ENCODE data around the gene PPP4R3B.

PPP4R3B gene

DNA sequence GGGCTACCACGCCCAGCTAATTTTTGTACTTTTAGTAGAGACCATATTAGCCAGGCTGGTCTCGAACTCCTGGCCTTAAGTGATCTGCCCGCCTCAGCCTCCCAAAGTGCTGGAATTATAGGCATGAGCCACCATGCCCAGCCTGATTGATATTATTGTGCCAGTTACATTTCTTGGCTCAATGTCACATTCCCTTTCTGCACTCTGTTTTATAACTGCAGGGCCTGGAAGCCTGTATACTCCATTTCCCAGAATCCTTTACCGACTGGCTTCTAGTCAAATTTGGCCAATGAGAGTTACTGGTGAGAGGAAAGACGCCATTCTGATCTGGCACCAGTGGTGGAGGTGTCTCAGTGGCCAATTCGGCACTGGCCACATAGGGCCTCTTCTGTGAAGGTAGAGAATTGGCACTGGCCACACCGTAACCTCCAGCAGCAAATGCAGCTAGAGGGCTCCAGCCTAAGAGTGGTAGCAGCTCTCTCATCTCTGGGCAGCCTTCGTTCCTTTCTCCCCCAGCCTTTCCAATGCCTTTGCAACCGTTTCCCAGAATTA, 114.8 kb downstream of the PPP4R3B start:
- no peak for DNase-seq

DNA sequence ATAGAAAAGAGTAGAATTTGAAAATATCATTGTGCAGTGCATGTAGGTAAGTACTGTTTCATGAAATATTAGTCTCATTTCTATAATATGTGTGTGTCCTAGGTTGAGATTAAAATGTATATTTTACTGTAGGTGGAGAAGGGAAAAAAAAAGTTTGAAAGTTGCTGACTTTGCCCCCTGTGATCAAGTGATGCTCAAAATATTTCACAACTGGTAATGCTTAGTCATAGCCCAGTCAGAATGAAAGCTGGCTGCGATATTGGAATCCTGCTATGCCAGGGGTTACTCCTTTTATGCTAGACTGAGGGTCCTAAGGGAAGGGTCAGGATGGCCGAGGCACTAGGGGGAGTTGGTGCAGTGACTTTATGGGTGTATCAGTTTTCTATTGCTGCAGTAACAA, 117.4 kb downstream of the PPP4R3B start:
- no peak for DNase-seq

DNA sequence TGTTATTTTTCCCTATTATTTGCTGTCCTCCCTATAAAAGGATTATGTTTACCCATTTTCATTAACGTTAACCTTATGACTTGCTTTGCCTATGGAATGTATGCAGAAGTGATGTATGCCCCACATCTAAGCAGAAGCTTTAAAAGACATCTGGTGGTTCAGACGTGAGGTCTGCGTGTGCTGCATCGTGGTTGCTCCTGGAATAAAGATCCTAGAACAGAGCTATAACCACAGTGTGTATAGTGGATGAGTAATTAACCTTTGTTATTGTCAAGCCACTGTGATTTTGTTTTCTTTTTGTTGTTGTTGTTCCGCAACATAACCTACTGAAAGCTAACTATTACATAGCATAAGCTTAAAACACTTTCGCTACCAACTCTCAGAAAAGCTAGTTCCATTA, 118.8 kb downstream of the PPP4R3B start:
- no peak for DNase-seq
